OCI-LY7 (cell line): ENCODE measurements around the gene IER5. TPM values are rescaled to one million over a fixed set of nuclear protein-coding genes. Genes with fewer than 3 reads are reported as not detected.
A peak's percentile ranks its signal among the peaks of the same experiment; 100 is the strongest.

ENCODE experiments used
- BruUV-seq: library from RNA; stranded (reverse); fragments of 400-500 nt; replicated peaks from 2 replicates; lab custom pipeline; 2021; lab: Mats Ljungman, UMichigan
- CTCF ChIA-PET: fragments of 300-600 bp; sonication (Branson Sonifier 250); formaldehyde crosslinking; loops from one replicate; lab custom pipeline; 2022; ENCODE audit warnings: antibody characterized with exemption; ENCODE audit not compliant: unreplicated experiment; lab: Charles Lee
- POLR2A ChIA-PET: fragments of 300-600 bp; sonication (Branson Sonifier 250); formaldehyde crosslinking; loops from one replicate; lab custom pipeline; 2022; ENCODE audit warnings: antibody characterized with exemption; lab: Charles Lee
- DNase-seq: peaks from one replicate; pipeline ENCODE4 v3.0.0-alpha.2; 2015; ENCODE audit warnings: low spot score
- H2AFZ ChIP-seq: fragments of 200-600 bp; sonication (generic), shearing (Covaris generic); 2 replicates; pipeline ENCODE4 v1.6.1; 2014; ENCODE audit warnings: mild to moderate bottlenecking, antibody characterized with exemption, low read length, moderate library complexity
- H3K27ac ChIP-seq: fragments of 200-600 bp; sonication (generic); 2 replicates; pipeline ENCODE4 v1.5.1; 2014; ENCODE audit warnings: mixed run types, low read depth, mild to moderate bottlenecking, moderate library complexity, low read length, inconsistent platforms; ENCODE audit not compliant: poor library complexity, severe bottlenecking
- H3K36me3 ChIP-seq: fragments of 200-600 bp; sonication (generic); 2 replicates; pipeline ENCODE4 v1.6.1; 2014; ENCODE audit warnings: mild to moderate bottlenecking, antibody characterized with exemption, low read length, moderate library complexity, mixed read lengths; ENCODE audit not compliant: insufficient read depth
- H3K4me1 ChIP-seq: fragments of 200-600 bp; sonication (generic); 2 replicates; pipeline ENCODE4 v1.5.1; 2014; ENCODE audit warnings: mild to moderate bottlenecking, low read length; ENCODE audit not compliant: insufficient read depth, poor library complexity, severe bottlenecking
- H3K4me2 ChIP-seq: fragments of 200-600 bp; sonication (generic); 2 replicates; pipeline ENCODE4 v1.6.1; 2014; ENCODE audit warnings: mild to moderate bottlenecking, low read length
- H3K4me3 ChIP-seq: fragments of 200-600 bp; sonication (generic); 2 replicates; pipeline ENCODE4 v1.5.1; 2014; ENCODE audit warnings: mild to moderate bottlenecking, low read depth, low read length; ENCODE audit not compliant: poor library complexity, severe bottlenecking
- H3K79me2 ChIP-seq: fragments of 200-600 bp; sonication (generic); 2 replicates; pipeline ENCODE4 v1.6.1; 2016; ENCODE audit warnings: low read depth, mild to moderate bottlenecking, low read length, moderate library complexity, mixed read lengths; ENCODE audit not compliant: insufficient read depth
- H3K9me2 ChIP-seq: fragments of 200-600 bp; sonication (generic); 2 replicates; pipeline ENCODE4 v1.6.1; 2016; ENCODE audit warnings: mild to moderate bottlenecking, low read length, mixed read lengths; ENCODE audit not compliant: insufficient read depth
- H3K9me3 ChIP-seq: fragments of 200-600 bp; sonication (generic); 2 replicates; pipeline ENCODE4 v1.6.1; 2014; ENCODE audit warnings: mild to moderate bottlenecking, mixed run types, low read length, mixed read lengths
- H4K20me1 ChIP-seq: fragments of 200-600 bp; sonication (generic); 2 replicates; pipeline ENCODE4 v1.6.1; 2014; ENCODE audit warnings: mild to moderate bottlenecking, antibody characterized with exemption, low read length, moderate library complexity, mixed read lengths; ENCODE audit not compliant: insufficient read depth
- EZH2phosphoT487 ChIP-seq: fragments of 200-600 bp; sonication (generic); IDR thresholded peaks from 2 replicates; pipeline ENCODE4 v1.6.1; 2018; ENCODE audit warnings: low read depth, borderline replicate concordance, mild to moderate bottlenecking, mixed run types, antibody characterized with exemption, low read length, moderate library complexity, mixed read lengths
- intact Hi-C: fragments of 100-400 bp; cut with micrococcal nuclease; formaldehyde crosslinking; loops from one replicate; pipeline ENCODE4 v1.10.0; 2022; ENCODE audit not compliant: unreplicated experiment
- total RNA-seq, 2 experiments: library from RNA; depleted of rRNA in 1 of 2; stranded (reverse); fragments of >200 nt in 1 of 2; shearing (Covaris generic) in 1 of 2; gene quantifications; 2 replicates each; pipeline ENCODE4 v1.2.3, GENCODE V29; 2014 to 2022
- TF ChIP-seq, protein P1 (sequence below): fragments of 200-600 bp; sonication (generic); conservative IDR thresholded peaks from 2 replicates; pipeline ENCODE4 v1.5.1; 2014; ENCODE audit warnings: mild to moderate bottlenecking, antibody characterized with exemption, low read length, moderate library complexity, mixed read lengths

The IER5 gene
- total RNA-seq, 2 experiments from 2014 or later, result 7.2 to 14.3 TPM

DNA sequence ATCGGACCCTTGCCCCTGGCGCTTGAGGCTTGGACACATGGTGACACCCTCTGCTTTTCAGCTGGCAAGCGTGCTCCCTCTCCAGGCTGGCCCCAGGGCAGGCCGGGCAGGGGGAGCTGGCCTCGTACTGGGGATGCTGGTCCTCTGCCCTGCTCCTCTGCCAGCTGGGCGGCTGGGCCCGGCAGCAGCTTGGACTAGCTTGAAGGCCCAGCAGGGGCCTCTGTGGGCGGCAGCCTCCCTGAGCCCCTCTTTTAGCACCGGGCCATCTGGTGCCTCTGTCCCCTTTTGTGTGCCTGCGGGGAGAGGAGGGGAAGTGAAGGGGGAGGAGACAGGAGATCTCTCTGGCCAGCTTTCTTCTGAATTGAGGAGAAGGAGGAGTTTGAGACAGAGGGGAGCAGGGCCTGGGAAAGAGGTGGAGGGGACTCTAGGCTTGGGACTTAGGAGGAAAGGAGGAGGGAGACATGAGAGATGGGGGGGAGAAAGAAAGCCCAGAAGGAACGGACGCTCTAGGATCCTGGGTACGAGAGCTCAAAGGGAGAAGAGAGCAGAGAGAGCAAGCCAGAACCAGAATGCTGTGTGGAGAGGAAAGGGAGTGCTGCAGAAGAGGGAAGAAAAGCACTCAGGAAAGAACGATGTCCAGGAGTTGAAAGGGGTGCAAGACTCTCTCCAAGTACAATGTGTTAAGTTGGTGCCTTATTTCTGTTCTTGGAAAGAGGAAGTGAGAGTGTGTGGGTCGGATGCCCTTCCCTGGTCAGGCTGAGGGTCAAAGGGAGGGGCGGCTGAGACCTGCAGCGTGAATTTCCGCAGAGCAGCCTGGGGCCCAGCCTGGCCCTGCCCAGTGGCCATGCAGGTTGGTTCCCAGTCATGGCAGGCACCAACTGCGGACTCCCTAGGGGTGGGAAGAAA, 40.3 kb downstream of the IER5 start:
- peaks cover 6% of the 10 kb centered on the region; the same call in 1 of the 2 replicates for H4K20me1 ChIP-seq
- H3K4me1 ChIP-seq, result peaks cover 49% of the 10 kb centered on the region
- peak; percentile 63 for DNase-seq
- H3K4me3 ChIP-seq, result no peak overlapping the region
- H3K79me2 ChIP-seq, result no peaks in the 10 kb centered on the region
- POLR2A ChIA-PET, result interaction anchor here (0.6 to 1.0 kb wide), 3 partner anchors 23 to 145 kb away, joined by 3 to 4 read pairs (median 3); no protein-coding TSS in a partner anchor
- H2AFZ ChIP-seq, result no peak overlapping the region
- no TSS peak for BruUV-seq
- no peak overlapping the region for H3K27ac ChIP-seq
- H3K9me2 ChIP-seq, result no peaks in the 10 kb centered on the region
- H3K4me2 ChIP-seq, result peak overlapping the region; percentile 50
- CTCF ChIA-PET, result interaction anchor here (1.2 kb wide), 1 partner anchor 24 kb away, joined by 3 read pairs; no protein-coding TSS in a partner anchor
- H3K36me3 ChIP-seq, result no peaks in the 10 kb centered on the region
- TF ChIP-seq EZH2phosphoT487, result no peak
- TF ChIP-seq, protein P1, sequence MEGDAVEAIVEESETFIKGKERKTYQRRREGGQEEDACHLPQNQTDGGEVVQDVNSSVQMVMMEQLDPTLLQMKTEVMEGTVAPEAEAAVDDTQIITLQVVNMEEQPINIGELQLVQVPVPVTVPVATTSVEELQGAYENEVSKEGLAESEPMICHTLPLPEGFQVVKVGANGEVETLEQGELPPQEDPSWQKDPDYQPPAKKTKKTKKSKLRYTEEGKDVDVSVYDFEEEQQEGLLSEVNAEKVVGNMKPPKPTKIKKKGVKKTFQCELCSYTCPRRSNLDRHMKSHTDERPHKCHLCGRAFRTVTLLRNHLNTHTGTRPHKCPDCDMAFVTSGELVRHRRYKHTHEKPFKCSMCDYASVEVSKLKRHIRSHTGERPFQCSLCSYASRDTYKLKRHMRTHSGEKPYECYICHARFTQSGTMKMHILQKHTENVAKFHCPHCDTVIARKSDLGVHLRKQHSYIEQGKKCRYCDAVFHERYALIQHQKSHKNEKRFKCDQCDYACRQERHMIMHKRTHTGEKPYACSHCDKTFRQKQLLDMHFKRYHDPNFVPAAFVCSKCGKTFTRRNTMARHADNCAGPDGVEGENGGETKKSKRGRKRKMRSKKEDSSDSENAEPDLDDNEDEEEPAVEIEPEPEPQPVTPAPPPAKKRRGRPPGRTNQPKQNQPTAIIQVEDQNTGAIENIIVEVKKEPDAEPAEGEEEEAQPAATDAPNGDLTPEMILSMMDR, result no peak
- H3K9me3 ChIP-seq, result no peaks in the 10 kb centered on the region
- intact Hi-C loops, result loop anchor here (1.0 kb wide), 1 partner anchor 41 kb away; the partner anchor contains the start of gene IER5

DNA sequence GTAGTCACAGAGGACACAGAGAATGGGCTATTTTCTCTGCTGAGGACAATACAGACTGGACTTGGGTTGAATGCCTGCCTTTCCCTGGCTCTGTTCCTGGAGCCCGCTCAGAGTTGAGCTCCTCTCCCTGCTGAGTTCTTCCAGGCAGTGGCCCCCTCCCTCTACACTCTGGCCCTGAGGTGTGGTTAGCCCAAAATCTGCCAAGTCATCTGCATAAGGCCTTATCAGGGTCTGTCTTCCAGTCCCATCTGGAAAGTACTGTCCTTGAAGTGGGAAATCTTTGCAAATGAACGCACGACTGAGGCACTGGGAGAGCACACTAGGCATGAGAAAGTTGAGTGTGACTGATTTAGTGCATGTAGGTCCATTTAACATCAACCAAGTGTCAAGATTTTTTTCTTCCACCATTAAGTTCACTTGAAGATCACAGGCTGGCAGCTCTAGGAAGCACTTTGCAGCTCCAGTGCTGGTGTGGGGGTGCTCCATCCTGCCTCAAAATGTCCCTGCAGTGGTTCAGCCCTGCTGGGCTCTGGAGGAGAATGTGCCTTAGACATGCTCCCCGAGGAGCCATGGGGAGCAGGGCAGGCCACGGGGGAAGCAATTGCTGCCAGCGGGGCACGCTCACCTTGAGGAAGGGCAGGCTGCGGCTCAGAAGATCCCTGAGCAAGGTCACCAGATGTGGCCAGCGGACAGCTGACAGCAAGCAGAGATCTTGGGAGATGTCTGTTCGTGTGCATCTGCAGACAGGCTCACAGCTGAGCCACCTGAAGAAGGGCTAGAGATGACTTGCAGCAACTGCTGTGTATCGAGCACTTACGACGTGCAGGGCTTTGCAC, 41.5 kb downstream of the IER5 start:
- TF ChIP-seq EZH2phosphoT487, result no peak
- TF ChIP-seq, protein P1, result no peak
- H3K4me2 ChIP-seq, result no peak overlapping the region
- intact Hi-C loops, result loop anchor here (1.0 kb wide), 1 partner anchor 42 kb away; the partner anchor contains the start of gene IER5
- no peaks in the 10 kb centered on the region for H3K9me2 ChIP-seq
- no peak overlapping the region for H3K4me3 ChIP-seq
- no peak overlapping the region for H2AFZ ChIP-seq
- no peaks in the 10 kb centered on the region for H3K9me3 ChIP-seq
- H3K79me2 ChIP-seq, result no peaks in the 10 kb centered on the region
- peaks cover 6% of the 10 kb centered on the region; the same call in 1 of the 2 replicates for H4K20me1 ChIP-seq
- H3K27ac ChIP-seq, result no peak overlapping the region
- H3K36me3 ChIP-seq, result no peaks in the 10 kb centered on the region
- ChIA-PET POLR2A (interaction anchor here (0.6 to 1.1 kb wide), 3 partner anchors 24 to 127 kb away, joined by 3 read pairs; no protein-coding TSS in a partner anchor), CTCF (no interaction called here)
- no TSS peak for BruUV-seq
- peak; percentile 40 for DNase-seq
- peaks cover 60% of the 10 kb centered on the region for H3K4me1 ChIP-seq
